Measurements from ENCODE around the gene PXYLP1. TPM values are rescaled to one million over a fixed set of nuclear protein-coding genes. Genes with fewer than 3 reads are reported as not detected.

PXYLP1 gene
- total and polyA plus RNA-seq, 9 of the 15 experiments (the other 6 are each of a cell fraction or from before 2014, with no cell fraction given): 0.80 to 2.9 (median 1.3) TPM

- Histone ChIP-seq H4K20me1 (replicated peaks; ENCODE audit: control insufficient read depth, insufficient read depth, low read length) (no peaks in the 10 kb centered on the region), H3K79me2 (ENCODE audit: control insufficient read depth, insufficient read depth, low read length) (no peaks in the 10 kb centered on the region), H3K9me3 (replicated peaks; ENCODE audit: control insufficient read depth, insufficient read depth, low read depth, low read length) (no peaks in the 10 kb centered on the region), H3K27ac (ENCODE audit: extremely low read depth, low read depth, low read length) (no peak overlapping the region), H3K4me3 (no peak overlapping the region), H3K9ac (ENCODE audit: insufficient read depth in 1 of 2, low read depth in 2 of 2, low read length in 2 of 2) (peak overlapping the region in 1 of 2 experiments; percentile 12; a peak in 1 of 4 replicates), H3K9me1 (ENCODE audit: control insufficient read depth, insufficient read depth, low read length) (no peaks in the 10 kb centered on the region), H3K4me2 (ENCODE audit: insufficient read depth, low read length) (no peak overlapping the region), H2AFZ (ENCODE audit: low read depth, low read length) (no peak overlapping the region), H3K27me3 (ENCODE audit: control insufficient read depth in 2 of 2, insufficient read depth in 2 of 2, low read length in 2 of 2) (peaks cover 20 to 45% of the 10 kb centered on the region in 2 experiments), H3K4me1 (replicated peaks in 1 of 2; ENCODE audit: control insufficient read depth in 2 of 2, insufficient read depth in 2 of 2, low read length in 2 of 2) (peaks cover 0 to 5% of the 10 kb centered on the region in 2 experiments; a peak in 3 of 5 replicates), H3K36me3 (ENCODE audit: control insufficient read depth, insufficient read depth, low read length) (no peaks in the 10 kb centered on the region)
- no peak for ATAC-seq
- in situ Hi-C loops (cut with MboI): no loop called here
- no TSS peak for BruUV-seq (replicated peaks)
- no peak for DNase-seq (ENCODE audit: extremely low read depth in 1 of 4, low spot score in 3 of 4)
- POLR2A ChIA-PET: no interaction called here
- CTCF ChIA-PET (ENCODE audit: low intra/inter-chr PET ratio): no interaction called here
- WGBS (ENCODE audit: insufficient coverage, low coverage, missing lambda C conversion rate): 0% methylated on average over 1 of the region's 1 CpG
- intact Hi-C loops (cut with micrococcal nuclease): loop anchor here (5.0 kb wide), 1 partner anchor 43 kb away; the partner anchor contains the start of gene PXYLP1
- FAIRE-seq: no peak
- TF ChIP-seq CUX1 (CRISPR knock-in tag; IDR thresholded peaks at IDR 0.05) (no peak), ZNF121 (CRISPR knock-in tag; conservative IDR thresholded peaks at IDR 0.05) (no peak), ZNF12 (CRISPR knock-in tag; IDR thresholded peaks at IDR 0.05) (no peak), CHD4 (IDR thresholded peaks at IDR 0.05; ENCODE audit: insufficient read depth, insufficient replicate concordance, low read depth, low read length, poor library complexity, severe bottlenecking) (no peak), ZNF707 (CRISPR knock-in tag; conservative IDR thresholded peaks at IDR 0.05) (no peak), STAG1 (CRISPR knock-in tag; IDR thresholded peaks at IDR 0.05; ENCODE audit: borderline replicate concordance) (no peak), ESRRA (IDR thresholded peaks at IDR 0.05; ENCODE audit: borderline replicate concordance, low read depth) (peak; percentile 48; the same call in 1 of the 2 replicates)
- TF ChIP-seq, protein P1, sequence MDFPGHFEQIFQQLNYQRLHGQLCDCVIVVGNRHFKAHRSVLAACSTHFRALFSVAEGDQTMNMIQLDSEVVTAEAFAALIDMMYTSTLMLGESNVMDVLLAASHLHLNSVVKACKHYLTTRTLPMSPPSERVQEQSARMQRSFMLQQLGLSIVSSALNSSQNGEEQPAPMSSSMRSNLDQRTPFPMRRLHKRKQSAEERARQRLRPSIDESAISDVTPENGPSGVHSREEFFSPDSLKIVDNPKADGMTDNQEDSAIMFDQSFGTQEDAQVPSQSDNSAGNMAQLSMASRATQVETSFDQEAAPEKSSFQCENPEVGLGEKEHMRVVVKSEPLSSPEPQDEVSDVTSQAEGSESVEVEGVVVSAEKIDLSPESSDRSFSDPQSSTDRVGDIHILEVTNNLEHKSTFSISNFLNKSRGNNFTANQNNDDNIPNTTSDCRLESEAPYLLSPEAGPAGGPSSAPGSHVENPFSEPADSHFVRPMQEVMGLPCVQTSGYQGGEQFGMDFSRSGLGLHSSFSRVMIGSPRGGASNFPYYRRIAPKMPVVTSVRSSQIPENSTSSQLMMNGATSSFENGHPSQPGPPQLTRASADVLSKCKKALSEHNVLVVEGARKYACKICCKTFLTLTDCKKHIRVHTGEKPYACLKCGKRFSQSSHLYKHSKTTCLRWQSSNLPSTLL (IDR thresholded peaks at IDR 0.05): no peak
- TF ChIP-seq, protein P2, sequence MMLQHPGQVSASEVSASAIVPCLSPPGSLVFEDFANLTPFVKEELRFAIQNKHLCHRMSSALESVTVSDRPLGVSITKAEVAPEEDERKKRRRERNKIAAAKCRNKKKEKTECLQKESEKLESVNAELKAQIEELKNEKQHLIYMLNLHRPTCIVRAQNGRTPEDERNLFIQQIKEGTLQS (IDR thresholded peaks at IDR 0.05): peak; percentile 49; the same call in 1 of the 2 replicates
- TF ChIP-seq, protein P2 (CRISPR knock-in tag; conservative IDR thresholded peaks at IDR 0.05): no peak
Measured at GRCh38 chr3:141275032-141275422, 43.4 kb downstream of the PXYLP1 start.

All from K562 (cell line).